ENCODE measurements around the gene GAD1.

Gene GAD1

GRCh38 chr2:170813611-170814532 is 2.8 kb upstream of the GAD1 start:
- no peak for DNase-seq (ENCODE audit: low spot score)
- Histone ChIP-seq H3K4me3 (no peak overlapping the region), H3K27ac (no peak overlapping the region)
- no peak for TF ChIP-seq CTCF (IDR thresholded peaks at IDR 0.05)

- H3K4me3 ChIP-seq = no peak overlapping the region
- H3K27ac ChIP-seq = no peak overlapping the region
- no peak for TF ChIP-seq CTCF (IDR thresholded peaks at IDR 0.05)
- DNase-seq (ENCODE audit: low spot score) = no peak
Observed at GRCh38 chr2:170814533-170815230, 2.0 kb upstream of the GAD1 start.

DNA sequence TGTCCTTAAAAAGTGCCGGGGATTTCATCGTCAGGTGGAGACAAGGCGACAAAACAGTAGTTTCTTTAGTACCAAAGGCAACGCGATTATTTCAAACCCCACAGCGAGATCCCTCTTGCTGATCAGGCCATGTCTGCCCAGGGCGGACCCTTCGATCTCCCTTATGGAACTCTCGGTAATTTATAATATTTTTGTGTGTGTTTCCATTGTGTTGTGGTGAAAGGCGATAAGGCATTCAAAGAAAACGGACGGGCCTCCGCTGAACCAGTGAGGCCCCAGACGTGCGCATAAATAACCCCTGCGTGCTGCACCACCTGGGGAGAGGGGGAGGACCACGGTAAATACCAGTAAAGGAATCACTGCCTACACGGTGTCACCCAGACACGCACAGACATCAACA is 1.4 kb upstream of the GAD1 start:
- Histone ChIP-seq H3K27ac (no peak overlapping the region), H3K4me3 (peak overlapping the region; percentile 68)

DNA sequence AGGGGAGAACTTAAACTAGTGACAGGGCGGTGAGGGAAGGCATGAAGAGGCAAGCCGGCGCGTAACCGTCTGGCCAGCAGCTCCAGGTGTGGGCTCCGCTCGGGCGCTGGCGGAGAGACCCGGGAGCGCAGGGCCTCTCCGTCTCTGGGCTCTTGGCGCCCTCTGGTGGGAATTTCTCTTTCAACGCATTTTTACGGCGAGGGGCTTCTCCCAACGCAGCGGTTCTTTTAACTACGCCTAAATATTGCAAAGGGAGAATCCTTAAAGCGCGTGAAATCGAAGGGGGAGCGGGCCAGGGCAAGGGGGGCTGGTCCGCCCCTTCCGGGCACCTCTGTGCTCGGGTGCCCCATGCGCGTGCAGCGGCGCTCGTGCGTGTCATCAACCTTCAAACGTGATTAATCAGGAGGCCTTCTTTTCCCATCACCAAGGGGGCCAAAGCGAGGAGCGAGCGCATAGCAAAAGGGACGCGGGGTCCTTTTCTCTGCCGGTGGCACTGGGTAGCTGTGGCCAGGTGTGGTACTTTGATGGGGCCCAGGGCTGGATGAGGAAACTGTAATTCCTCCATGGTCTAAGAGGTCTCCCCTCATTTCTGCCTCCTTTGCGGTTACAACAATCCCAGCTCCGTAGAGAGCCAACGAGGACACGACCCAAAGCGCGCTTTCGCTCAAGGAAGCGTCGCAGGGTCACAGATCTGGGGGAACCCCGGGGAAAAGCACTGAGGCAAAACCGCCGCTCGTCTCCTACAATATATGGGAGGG is 762 bp upstream of the GAD1 start:
- peak; percentile 73 for TF ChIP-seq CTCF (IDR thresholded peaks at IDR 0.05)
- no peak overlapping the region for H3K27ac ChIP-seq
- peak overlapping the region; percentile 68 for H3K4me3 ChIP-seq
- no peak for DNase-seq (ENCODE audit: low spot score)

More for the DNA sequence above, 1.4 kb upstream of the GAD1 start:
- TF ChIP-seq CTCF (IDR thresholded peaks at IDR 0.05) = no peak
- DNase-seq (ENCODE audit: low spot score) = no peak

DNA sequence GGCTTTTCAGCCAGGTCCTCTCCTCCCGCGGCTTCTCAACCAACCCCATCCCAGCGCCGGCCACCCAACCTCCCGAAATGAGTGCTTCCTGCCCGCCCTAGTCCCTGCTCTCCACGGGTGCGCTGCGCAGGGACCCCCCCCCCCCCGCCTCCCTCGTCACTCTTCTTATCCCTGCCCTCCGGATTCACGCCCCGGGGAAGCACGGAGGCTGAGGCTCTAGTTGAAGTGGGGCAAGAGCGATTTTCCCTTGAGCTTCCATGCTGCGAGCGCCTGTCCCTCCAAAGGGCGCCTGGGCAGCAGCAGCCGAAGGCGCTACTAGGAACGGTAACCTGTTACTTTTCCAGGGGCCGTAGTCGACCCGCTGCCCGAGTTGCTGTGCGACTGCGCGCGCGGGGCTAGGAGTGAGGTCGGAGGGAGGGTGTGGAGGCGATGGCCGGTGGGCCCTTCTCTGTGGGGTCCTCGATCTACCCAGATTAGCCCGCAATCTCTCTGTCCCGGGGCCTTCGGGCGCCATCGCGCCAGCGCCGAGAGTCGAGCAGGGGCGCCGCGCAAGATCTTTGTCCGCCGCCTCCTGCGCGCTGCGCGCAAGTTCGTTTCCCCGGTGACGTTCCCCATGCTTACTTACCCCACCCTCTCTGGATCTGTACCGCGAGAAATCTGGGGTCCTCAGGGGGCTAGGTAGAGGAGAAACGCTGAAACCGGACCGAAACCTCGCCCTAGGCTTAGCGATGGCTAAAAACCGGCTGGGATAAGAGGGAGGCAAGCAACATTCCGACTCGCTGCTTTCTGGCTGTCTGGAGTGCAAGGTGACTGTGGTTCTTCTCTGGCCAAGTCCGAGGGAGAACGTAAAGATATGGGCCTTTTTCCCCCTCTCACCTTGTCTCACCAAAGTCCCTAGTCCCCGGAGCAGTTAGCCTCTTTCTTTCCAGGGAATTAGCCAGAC is 677 bp downstream of the GAD1 start:
- Histone ChIP-seq H3K27ac (peak overlapping the region; percentile 10 to 58), H3K4me3 (peak overlapping the region; percentile 68)
- TF ChIP-seq CTCF (IDR thresholded peaks at IDR 0.05) = no peak
- DNase-seq (ENCODE audit: low spot score) = no peak

All from coronary artery (tissue), 2 donors.